Measurements from ENCODE around the gene COIL.

DNA sequence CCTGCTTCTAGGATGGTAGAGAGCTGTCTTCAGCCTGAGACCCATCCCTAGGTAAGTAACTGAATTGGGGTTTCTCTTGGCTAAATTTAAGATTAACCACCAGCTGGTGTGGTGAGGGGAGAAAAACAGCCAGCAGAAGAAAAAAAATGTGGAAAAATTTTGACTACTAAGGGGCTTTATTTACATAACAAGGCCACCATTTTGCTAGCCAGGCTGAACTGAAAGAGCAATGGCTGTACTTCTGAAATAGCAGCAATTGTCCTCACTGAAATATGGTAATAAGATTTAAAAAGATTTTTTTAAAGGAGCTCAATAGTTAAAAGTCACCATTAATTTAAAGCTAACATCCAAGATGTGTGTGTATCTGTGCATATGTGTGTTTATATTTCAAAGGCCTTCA lies 34.6 kb downstream of the COIL start:
- TF ChIP-seq CTCF (conservative IDR thresholded peaks at IDR 0.05 in 1 of 2, IDR thresholded peaks at IDR 0.05 in 1 of 2; ENCODE audit: low read depth in 1 of 2, low read length in 2 of 2) (no peak), EZH2 (IDR thresholded peaks at IDR 0.05; ENCODE audit: low read length, missing control alignments) (no peak)
